HepG2 (cell line): Measurements from ENCODE around the gene PIAS1. TPM values are rescaled to one million over a fixed set of nuclear protein-coding genes. Genes with fewer than 3 reads are reported as not detected.

Source experiments
- ATAC-seq: fragments of 200-7000 bp; cut with Tn5 transposase; 3 replicates; pipeline ENCODE4 v1.9.1; 2020; ENCODE audit warnings: mild to moderate bottlenecking, moderate library complexity
- BruUV-seq: library from RNA; stranded (reverse); fragments of 400-500 nt; replicated peaks from 2 replicates; lab custom pipeline; 2021; lab: Mats Ljungman, UMichigan
- CTCF ChIA-PET: fragments of 300-600 bp; formaldehyde crosslinking; extraction: SDS; loops from one replicate; lab custom pipeline; 2021; ENCODE audit warnings: low total read pairs, inconsistent platforms, low intra/inter-chr PET ratio; lab: Yijun Ruan, JAX
- POLR2A ChIA-PET: fragments of 350-600 bp; sonication (Branson Sonifier 250); formaldehyde crosslinking; loops from one replicate; lab custom pipeline; 2020; ENCODE audit warnings: antibody characterized with exemption, inconsistent platforms; lab: Yijun Ruan, JAX
- DNase-seq: peaks from one replicate; pipeline ENCODE4 v3.0.0-alpha.2; 2015; ENCODE audit warnings: low spot score
- FAIRE-seq: peaks from 3 replicates; lab custom pipeline; 2011; peaks lifted over from hg19 to GRCh38; lab: Jason Lieb, UNC
- H2AFZ ChIP-seq: one replicate; pipeline ENCODE4 v1.6.1; 2011; ENCODE audit warnings: low read length, inconsistent platforms
- H3K27ac ChIP-seq: fragments of 300-600 bp; 3 replicates; pipeline ENCODE4 v1.8.0; 2011; ENCODE audit warnings: mixed run types, mild to moderate bottlenecking, mixed read lengths, low read length, inconsistent platforms; ENCODE audit not compliant: insufficient read depth; ENCODE audit errors: extremely low read length
- H3K27me3 ChIP-seq, 2 experiments: fragments of 200-600 bp in 1 of 2; 2 replicates in 1 of 2; 3 replicates in 1 of 2; pipeline versions ENCODE4 v1.6.0 to v1.8.0; 2011; ENCODE audit warnings: low read length in 2 of 2, mild to moderate bottlenecking in 2 of 2, moderate library complexity in 2 of 2, inconsistent platforms in 1 of 2; ENCODE audit not compliant: insufficient read depth in 2 of 2, control insufficient read depth in 1 of 2
- H3K36me3 ChIP-seq, 2 experiments: fragments of 200-600 bp in 1 of 2; replicated peaks in 1 of 2; 2 replicates in 1 of 2; 3 replicates in 1 of 2; pipeline versions ENCODE4 v1.5.1 to v1.8.0; 2011; ENCODE audit warnings: low read length in 2 of 2, inconsistent platforms in 1 of 2; ENCODE audit not compliant: insufficient read depth in 2 of 2, control insufficient read depth in 1 of 2
- H3K4me1 ChIP-seq: 2 replicates; pipeline ENCODE4 v1.5.1; 2012; ENCODE audit warnings: low read length, inconsistent platforms; ENCODE audit not compliant: insufficient read depth
- H3K4me2 ChIP-seq: 2 replicates; pipeline ENCODE4 v1.6.0; 2011; ENCODE audit warnings: low read depth, low read length, inconsistent platforms
- H3K4me3 ChIP-seq, 3 experiments: fragments of 200-600 bp in 1 of 3; sonication (generic), shearing (Covaris generic) in 1 of 3; replicated peaks in 1 of 3; 2 replicates each; pipeline ENCODE4 v1.5.1; 2011 to 2016; ENCODE audit warnings: low read length in 3 of 3, inconsistent platforms in 2 of 3, low read depth in 2 of 3, mild to moderate bottlenecking in 2 of 3, control low read depth in 1 of 3, mixed read lengths in 1 of 3; ENCODE audit not compliant: insufficient read depth in 1 of 3
- H3K79me2 ChIP-seq: one replicate; pipeline ENCODE4 v1.6.1; 2011; ENCODE audit warnings: low read length, inconsistent platforms; ENCODE audit not compliant: insufficient read depth
- H3K9ac ChIP-seq: 2 replicates; pipeline ENCODE4 v1.6.0; 2011; ENCODE audit warnings: mild to moderate bottlenecking, low read depth, low read length, inconsistent platforms; ENCODE audit not compliant: insufficient read depth
- H3K9me3 ChIP-seq: 2 replicates; pipeline ENCODE4 v1.5.1; 2012; ENCODE audit warnings: mild to moderate bottlenecking, low read length
- H4K20me1 ChIP-seq: 2 replicates; pipeline ENCODE4 v1.6.0; 2011; ENCODE audit warnings: inconsistent platforms, mild to moderate bottlenecking, low read length, moderate library complexity; ENCODE audit not compliant: insufficient read depth
- DMTF1 ChIP-seq: sonication (generic); formaldehyde crosslinking; IDR thresholded peaks from 2 replicates; pipeline ENCODE4 v1.4.0; 2020; ENCODE audit warnings: mild to moderate bottlenecking, missing genetic modification reagents
- MAZ ChIP-seq, 2 experiments: sonication (generic) in 1 of 2; formaldehyde crosslinking in 1 of 2; IDR thresholded peaks; 2 replicates each; pipeline versions ENCODE4 v1.5.0 to v1.6.1; 2012 to 2020; ENCODE audit warnings: low read depth in 2 of 2, mild to moderate bottlenecking in 2 of 2, borderline replicate concordance in 1 of 2, improper control_type of control experiment in 1 of 2, low read length in 1 of 2, missing genetic modification reagents in 1 of 2, moderate library complexity in 1 of 2
- NONO ChIP-seq, 2 experiments: fragments of 450-650 bp in 1 of 2; sonication (generic) in 1 of 2; formaldehyde crosslinking in 1 of 2; IDR thresholded peaks in 1 of 2; conservative IDR thresholded peaks in 1 of 2; 2 replicates each; pipeline versions ENCODE4 v1.6.1 to v1.8.0; 2017 to 2022; ENCODE audit warnings: mild to moderate bottlenecking in 1 of 2, missing genetic modification reagents in 1 of 2, moderate library complexity in 1 of 2
- SALL2 ChIP-seq: sonication (generic); formaldehyde crosslinking; IDR thresholded peaks from 2 replicates; pipeline ENCODE4 v1.8.1; 2023; ENCODE audit warnings: mild to moderate bottlenecking, missing genetic modification reagents, inconsistent platforms
- WIZ ChIP-seq: sonication (generic); formaldehyde crosslinking; IDR thresholded peaks from 2 replicates; pipeline ENCODE4 v1.5.1; 2020; ENCODE audit warnings: mild to moderate bottlenecking, missing genetic modification reagents
- ZNF766 ChIP-seq: sonication (generic); formaldehyde crosslinking; IDR thresholded peaks from 2 replicates; pipeline ENCODE4 v1.5.0; 2020; ENCODE audit warnings: missing genetic modification reagents, borderline replicate concordance
- WGBS: methylation state at CpG from one replicate; pipeline ENCODE4 v1.1.6; 2017; ENCODE audit warnings: low lambda C conversion rate; 5-methylcytosine and 5-hydroxymethylcytosine counted together
- in situ Hi-C: cut with HindIII; loops from 2 replicates; pipeline ENCODE4 v1.10.0; 2017; ENCODE audit warnings: low pct_unique_long_range_greater_than_20kb; ENCODE audit not compliant: extremely low pct_ligation_motif_present
- intact Hi-C: fragments of 100-400 bp; cut with micrococcal nuclease; formaldehyde crosslinking; loops from one replicate; pipeline ENCODE4 v1.10.0; 2022; ENCODE audit not compliant: unreplicated experiment
- polyA plus RNA-seq, 8 experiments: library from polyadenylated mRNA; depleted of rRNA in 3 of 8; stranded (reverse) in 7 of 8; unstranded in 1 of 8; fragments of >200 nt; fragmentation: Illumina TruSeq in 4 of 8; extraction: Trizol in 4 of 8; gene quantifications; 2 replicates each; pipeline versions ENCODE4 v1.2.1 to v1.2.3, GENCODE V29; 2011 to 2016; ENCODE audit warnings: low read depth in 4 of 8, missing spikeins in 1 of 8, mixed read lengths in 1 of 8; ENCODE audit not compliant: insufficient read depth in 1 of 8
- total RNA-seq, 5 experiments: library from RNA; depleted of rRNA; stranded (reverse); fragments of >200 nt; fragmentation: Illumina TruSeq; extraction: Trizol; gene quantifications; 2 replicates each; pipeline ENCODE4 v1.2.3, GENCODE V29; 2016; ENCODE audit warnings: low read depth in 1 of 5

Gene PIAS1
- total and polyA plus RNA-seq, 2 of the 13 experiments (the other 11 are each of a cell fraction or from before 2014, with no cell fraction given) = 20.7 to 33.7 TPM

GRCh38 chr15:68061602-68062001 lies 7.5 kb downstream of the PIAS1 start:
- Histone ChIP-seq H3K79me2 (peaks cover 98% of the 10 kb centered on the region), H4K20me1 (peaks cover 21% of the 10 kb centered on the region), H3K4me2 (no peak overlapping the region), H3K27me3 (no peaks in the 10 kb centered on the region), H3K9ac (no peak overlapping the region), H3K36me3 (peaks cover 0 to 3% of the 10 kb centered on the region in 2 experiments; a peak in 1 of 5 replicates), H2AFZ (no peak overlapping the region), H3K27ac (no peak overlapping the region), H3K4me3 (no peak overlapping the region), H3K4me1 (peaks cover 39% of the 10 kb centered on the region), H3K9me3 (no peaks in the 10 kb centered on the region)
- DNase-seq (no peak), ATAC-seq (no peak), FAIRE-seq (no peak)
- no TSS peak for BruUV-seq
- in situ Hi-C loops = no loop called here
- ChIA-PET CTCF (no interaction called here), POLR2A (no interaction called here)
- TF ChIP-seq DMTF1 (CRISPR knock-in tag) = no peak
- no peak for TF ChIP-seq SALL2 (CRISPR knock-in tag)
- TF ChIP-seq NONO (IDR thresholded peaks at IDR 0.05) = no peak
- no peak for TF ChIP-seq NONO (CRISPR knock-in tag; conservative IDR thresholded peaks at IDR 0.05)
- no peak for TF ChIP-seq WIZ (CRISPR knock-in tag)
- TF ChIP-seq ZNF766 (CRISPR knock-in tag) = no peak
- TF ChIP-seq MAZ (IDR thresholded peaks at IDR 0.05; ENCODE audit: borderline replicate concordance, low read depth, low read length) = no peak
- TF ChIP-seq MAZ (CRISPR knock-in tag; IDR thresholded peaks at IDR 0.05; ENCODE audit: low read depth) = no peak
- 92% methylated on average over 5 of the region's 5 CpGs for WGBS
- intact Hi-C loops = no loop called here
